SK-N-SH treated with all-trans-retinoic acid at 6 μM for 48 hours (cell line): Measurements from ENCODE around the gene NOX4.

ENCODE experiments used
- SNAI2 ChIP-seq: fragments of 250-450 bp; sonication (Bioruptor Pico); IDR thresholded peaks from 2 replicates; pipeline ENCODE4 v1.5.0; 2020; ENCODE audit warnings: mild to moderate bottlenecking, moderate library complexity
- ZFP30 ChIP-seq: fragments of 450-650 bp; formaldehyde crosslinking; IDR thresholded peaks from 2 replicates; pipeline ENCODE4 v1.5.0; 2022; ENCODE audit warnings: mild to moderate bottlenecking, moderate library complexity

DNA sequence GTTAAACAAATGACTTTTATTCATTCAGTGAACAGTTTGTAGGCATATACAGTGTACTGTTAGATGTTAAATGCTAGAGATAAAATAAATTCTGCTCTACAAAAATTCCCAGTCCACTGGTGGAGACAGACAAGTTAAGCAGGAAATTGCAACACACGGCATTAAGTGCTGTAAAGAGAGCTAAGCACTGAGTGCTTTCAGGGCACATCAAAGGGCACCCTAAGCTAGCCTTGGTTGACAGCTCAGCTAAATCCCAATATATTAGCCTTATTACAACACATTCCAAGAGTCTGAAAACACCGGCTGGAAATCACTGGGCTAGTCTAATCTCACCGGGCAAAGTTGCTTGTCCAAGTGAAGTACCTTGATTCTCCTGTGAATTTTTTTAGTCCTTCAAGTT is 55.1 kb downstream of the NOX4 start:
- TF ChIP-seq ZFP30 (CRISPR knock-in tag) (no peak), SNAI2 (CRISPR knock-in tag) (no peak)
